Measurements from ENCODE around the gene NR2F6.
"Not testable (repeated sequence)": the region's sequence is repeated elsewhere in the genome, so short reads cannot be mapped to it uniquely, and the experiment has no call there.

NR2F6 gene

DNA sequence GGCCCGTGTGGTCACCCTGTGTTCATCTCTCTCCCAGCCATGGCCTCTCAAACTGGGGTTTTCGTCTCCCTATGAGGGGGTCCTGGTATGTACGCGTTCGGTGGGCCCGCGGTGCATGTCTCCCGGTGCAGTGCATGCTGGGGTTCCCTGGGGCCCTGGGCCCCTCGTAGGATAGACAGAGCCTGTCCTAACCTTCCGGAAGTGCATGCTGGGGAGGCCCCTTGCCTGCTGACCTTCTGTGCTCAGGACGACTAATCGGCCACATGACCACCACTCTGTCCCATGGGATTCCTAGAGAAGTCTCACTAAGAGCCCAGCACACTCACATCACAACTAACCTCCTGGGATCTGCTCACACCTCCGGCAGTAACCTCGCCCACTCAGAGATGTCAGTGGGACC is 35.4 kb downstream of the NR2F6 start:
- DNase-seq: no peak

DNA sequence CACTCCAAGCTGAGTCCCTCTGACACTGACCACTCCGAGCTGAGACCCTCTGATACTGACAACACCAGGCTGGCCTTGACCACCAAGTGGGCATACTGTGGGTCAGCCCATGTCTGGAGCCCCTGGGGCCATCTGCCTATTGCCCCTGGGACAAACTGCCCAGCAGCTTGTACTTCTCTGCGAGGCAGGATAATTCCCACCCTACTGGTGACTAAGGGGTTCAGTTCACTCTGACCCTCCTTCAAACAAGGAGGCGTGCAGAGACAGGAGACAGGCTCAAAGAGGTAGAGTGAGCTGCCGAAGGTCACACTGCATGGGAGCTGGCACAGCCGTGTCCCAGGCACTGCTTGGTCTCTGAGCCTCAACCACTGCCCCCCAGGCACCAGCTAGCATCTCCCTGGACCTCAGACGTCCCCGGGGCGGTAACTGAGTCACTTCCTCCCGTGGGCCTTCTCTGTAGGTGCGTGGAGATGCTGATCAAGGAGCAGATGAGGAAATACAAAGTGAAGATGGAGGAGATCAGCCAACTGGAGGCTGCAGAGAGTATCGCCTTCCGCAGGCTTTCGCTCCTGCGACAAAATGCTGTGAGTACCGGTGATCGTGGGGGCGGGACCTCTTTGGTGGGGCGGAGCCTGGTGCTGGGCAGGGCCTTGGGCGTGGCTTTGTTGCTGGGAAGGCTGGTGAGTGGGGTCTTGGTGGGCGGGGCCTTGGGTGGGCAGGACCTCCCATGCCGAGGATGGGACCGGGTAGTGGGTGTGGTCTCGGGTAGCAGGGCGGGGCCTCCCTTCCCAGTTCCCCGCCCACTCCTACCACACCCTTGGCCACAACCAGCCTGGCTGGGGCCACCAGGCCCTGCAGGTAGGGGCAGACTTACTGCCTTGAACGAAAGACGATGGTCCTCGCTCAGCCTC is 36.3 kb downstream of the NR2F6 start:
- DNase-seq: no peak

DNA sequence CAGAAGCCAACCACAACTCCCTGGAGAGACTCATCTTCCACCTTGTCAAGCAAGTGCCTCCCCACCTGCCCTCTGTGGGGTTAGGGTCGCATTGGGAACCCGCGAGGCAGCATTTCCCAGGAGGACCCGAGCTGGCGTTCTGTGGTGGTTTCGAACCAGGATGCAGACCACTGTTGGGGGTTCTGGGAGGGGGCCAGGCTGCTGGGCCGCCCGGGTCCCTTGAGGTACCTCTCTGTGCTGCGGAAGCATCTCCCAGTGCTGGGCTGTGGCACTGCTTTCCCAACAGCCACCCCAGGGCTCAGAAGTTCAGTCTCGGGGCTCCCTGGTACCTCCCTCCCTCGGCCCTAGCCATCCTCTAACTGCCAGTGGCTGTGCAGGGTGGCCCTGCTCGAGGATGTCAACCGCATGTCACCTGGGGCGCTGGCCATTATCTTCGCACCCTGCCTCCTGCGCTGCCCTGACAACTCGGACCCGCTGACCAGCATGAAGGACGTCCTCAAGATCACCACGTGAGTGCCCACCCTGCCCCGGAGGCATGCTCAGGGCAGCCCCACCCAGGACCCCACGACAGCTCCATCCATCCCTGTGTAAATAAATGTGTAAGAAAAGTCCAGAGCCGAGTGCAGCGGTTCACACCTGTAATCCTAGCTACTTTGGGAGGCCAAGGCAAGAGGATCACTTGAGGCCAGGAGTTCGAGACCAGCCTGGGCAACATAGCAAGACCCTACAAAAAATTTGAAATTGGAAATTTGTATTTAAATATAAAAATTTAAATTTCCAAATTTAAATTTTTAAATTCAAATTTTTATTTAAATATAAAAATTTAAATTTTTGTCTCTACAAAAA is 38.8 kb downstream of the NR2F6 start:
- no peak for DNase-seq

DNA sequence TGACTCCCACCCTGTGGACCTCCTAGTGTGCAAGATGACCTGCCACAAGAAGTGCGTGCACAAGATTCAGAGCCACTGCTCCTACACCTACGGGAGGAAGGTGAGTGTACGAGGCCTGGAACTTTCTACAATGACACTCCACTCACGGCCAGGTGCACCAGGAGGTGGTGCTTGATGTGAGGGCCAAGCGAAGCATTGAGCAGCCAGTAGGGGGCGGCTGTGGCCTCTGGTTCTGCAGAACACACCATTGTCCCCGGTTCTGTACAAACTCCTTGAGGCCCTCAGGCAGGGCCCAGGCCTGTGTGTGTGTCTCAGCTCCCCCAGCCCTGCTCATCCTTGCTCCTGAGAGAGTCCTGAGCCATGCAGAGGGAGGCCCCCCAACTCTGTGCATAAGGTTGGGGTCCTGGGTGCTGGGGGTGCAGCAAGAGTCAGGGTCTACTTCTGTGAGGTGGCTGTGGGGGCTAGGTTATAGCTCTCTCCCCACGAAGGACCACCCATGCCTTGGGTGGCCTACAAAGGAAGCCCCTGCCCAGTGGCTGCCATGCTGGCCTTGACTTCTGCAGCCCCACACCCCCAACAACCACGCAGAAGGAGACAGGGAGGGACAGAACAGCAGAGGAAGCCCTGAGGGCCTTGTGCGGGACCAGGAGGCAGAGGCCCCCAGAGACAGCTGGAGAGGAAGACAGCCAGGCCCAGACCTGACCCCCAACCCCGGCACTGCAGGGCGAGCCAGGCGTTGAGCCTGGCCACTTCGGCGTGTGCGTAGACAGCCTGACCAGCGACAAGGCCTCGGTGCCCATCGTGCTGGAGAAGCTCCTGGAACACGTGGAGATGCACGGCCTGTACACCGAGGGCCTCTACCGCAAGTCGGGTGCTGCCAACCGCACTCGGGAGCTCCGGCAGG is 40.2 kb downstream of the NR2F6 start:
- no peak for DNase-seq

DNA sequence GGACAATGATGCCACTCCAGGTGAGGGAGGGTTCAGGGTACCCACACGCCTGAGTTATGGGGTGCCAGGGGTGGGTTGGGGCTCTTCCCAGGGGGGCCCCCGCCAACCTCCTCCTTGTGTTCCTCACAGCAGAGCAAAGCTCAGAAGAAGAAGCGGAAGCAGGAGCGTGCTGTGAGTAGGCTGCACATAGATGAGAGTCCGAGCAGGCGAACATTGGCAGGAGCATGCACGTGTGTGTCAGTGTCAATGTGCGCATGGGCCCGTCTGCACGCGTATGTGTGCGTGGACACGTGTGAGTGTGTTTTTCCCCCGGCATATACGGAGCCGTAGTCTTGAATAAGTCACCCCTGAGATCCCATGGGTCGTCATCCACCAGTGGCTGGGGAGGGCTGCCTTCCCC is 43.0 kb downstream of the NR2F6 start:
- DNase-seq: no peak

DNA sequence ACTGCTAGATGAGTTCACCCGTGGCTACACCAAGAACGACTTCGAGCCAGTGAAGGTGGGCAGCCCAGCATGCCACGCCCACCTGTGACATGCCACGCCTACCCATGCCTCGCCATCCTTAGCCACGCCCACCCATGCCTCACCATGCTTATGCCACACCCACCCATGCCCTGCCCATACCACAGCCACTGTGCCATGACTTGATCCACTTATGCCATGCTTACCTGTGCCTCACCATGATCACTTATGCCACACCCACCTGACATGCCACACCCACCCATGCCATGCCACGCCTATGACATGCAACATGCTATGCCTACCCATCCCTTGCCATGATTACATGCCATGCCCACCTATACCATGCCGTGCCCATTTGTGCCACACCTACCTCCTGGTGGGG is 43.5 kb downstream of the NR2F6 start:
- DNase-seq: no peak

DNA sequence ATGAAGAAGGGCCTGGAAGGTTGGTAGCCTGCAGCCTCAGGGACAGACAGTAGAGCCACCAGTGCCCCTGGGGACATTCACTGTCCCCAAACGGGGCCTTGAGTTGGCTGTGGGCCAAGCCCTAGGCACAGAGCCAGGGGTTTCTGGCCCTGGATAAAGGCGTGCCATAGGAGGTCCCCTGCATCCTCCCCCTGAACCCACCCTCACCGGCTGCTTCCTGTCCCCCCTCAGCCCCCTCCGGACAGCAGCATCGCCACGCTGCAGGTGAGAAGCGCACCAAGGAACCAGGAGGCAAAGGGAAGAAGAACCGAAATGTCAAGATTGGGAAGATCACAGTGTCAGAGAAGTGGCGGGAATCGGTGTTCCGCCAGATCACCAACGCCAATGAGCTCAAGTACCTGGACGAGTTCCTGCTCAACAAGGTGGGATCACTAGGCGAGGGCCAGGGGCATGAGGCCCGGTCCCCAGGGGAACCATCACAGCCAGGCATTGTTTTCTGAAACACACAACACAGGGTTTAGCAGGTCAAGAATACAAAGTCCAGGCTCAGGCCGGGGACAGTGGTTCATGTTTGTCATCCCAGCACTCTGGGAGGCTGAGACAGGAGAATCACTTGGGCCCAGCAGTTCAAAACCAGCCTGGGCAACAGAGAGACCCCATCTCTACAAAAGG is 45.2 kb downstream of the NR2F6 start:
- no peak for DNase-seq

DNA sequence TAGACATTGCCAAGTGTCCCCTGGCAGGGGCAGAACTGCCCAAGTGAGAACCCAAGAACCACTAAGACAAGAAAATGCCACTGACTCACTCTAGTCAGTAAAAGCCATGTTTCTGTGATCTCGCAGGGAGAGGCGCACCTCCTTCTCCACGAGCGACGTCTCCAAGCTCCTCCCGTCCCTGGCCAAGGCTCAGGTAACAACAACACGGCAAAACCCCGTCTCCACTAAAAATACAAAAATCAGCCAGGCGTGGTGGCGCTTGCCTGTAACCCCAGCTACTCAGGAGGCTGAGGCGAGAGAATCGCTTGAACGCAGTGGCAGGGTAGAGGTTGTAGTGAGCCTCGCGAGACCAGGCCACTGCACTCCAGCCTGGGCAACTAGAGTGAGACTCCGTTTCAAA is 48.1 kb downstream of the NR2F6 start:
- no peak for DNase-seq

DNA sequence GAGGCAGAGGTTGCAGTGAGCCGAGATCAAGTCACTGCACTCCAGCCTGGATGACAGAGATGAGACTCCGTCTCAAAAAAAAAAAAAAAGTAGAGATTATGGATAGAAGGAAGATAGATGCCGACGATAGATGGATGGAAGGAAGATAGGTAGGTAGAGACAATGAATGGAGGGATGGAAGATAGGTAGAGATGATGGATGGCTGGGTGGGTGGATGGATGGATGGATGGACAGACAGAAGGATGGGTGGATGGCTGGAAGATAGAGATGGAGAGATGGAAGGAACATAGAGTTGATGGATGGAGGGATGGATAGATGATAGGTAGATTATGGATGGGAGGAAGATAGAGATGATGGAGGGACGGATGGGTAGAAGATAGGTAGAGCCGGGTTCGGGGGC is 49.1 kb downstream of the NR2F6 start:
- DNase-seq: no peak

DNA sequence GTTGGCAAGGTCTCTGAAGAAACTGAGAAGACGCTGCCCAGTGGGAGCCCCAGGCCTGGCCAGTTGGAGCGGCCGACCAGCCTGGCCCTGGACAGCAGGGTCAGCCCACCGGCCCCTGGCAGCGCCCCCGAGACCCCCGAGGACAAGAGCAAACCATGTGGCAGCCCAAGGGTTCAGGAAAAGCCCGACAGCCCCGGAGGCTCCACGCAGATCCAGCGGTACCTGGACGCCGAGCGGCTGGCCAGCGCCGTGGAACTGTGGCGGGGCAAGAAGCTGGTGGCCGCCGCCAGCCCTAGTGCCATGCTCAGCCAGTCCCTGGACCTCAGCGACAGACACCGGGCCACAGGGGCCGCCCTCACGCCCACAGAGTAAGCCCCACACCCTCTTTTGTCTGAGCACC is 50.6 kb downstream of the NR2F6 start:
- DNase-seq: no peak

DNA sequence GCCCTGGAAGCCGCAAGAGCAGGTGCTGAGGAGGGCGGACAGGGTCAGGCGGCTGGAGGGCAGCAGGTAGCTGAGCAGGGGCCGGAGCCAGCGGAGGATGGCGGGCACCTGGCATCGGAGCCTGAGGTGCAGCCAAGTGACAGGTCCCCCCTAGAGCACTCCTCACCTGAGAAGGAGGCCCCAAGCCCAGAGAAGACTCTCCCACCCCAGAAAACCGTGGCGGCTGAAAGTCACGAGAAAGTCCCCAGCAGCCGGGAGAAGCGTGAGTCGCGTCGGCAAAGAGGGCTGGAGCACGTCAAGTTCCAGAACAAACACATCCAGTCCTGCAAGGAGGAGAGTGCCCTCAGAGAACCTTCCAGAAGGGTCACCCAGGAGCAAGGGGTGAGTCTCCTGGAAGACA is 51.1 kb downstream of the NR2F6 start:
- no peak for DNase-seq

DNA sequence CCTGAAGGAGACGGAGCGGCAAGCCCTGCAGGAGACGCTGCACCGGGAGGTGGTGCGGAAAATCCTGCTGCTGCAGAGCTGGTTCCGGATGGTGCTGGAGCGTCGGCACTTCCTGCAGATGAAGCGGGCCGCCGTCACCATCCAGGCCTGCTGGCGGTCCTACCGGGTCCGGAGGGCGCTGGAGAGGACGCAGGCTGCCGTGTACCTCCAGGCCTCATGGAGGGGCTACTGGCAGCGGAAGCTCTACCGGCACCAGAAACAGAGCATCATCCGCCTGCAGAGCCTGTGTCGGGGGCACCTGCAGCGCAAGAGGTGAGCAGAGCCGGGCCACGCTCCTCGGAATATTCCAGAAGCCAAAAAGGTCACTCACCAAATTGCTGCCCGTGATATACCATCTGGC is 53.0 kb downstream of the NR2F6 start:
- DNase-seq: no peak

DNA sequence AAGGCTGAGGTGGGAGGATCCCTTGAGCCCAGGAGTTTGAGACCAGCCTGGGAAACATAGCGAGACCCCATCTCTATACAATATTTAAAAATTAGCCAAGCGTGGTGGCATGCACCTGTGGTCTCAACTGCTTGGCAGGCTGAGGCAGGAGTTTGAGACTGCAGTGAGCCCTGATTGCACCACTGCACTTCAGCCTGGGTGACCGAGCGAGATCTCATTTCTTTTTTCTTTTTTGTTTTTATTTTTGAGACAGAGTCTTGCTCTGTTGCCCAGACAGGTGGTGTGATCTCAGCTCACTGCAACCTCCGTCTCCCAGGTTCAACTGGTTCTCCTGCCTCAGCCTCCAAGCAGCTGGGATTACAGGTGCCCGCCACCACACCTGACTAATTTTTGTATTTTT is 54.0 kb downstream of the NR2F6 start:
- DNase-seq: not testable (repeated sequence)

DNA sequence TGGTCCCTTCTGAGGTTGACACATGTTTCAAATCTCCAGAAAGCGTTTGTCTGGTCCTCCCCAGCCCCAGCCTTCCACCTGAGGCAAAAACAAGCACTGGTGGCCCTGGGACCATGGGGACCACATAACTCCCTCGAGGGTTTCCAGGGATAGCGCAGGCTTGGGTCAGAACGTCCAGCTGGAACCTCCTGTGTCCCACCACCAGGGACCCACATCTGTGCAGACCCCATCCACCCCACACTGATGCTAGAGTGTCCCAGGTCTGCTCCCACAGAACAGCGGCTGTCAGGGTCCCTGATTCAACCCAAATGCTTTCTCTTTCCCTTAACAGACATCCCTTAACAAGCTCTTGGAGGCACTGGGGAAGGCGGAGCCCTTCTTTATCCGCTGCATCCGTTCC is 60.1 kb downstream of the NR2F6 start:
- DNase-seq: no peak

DNA sequence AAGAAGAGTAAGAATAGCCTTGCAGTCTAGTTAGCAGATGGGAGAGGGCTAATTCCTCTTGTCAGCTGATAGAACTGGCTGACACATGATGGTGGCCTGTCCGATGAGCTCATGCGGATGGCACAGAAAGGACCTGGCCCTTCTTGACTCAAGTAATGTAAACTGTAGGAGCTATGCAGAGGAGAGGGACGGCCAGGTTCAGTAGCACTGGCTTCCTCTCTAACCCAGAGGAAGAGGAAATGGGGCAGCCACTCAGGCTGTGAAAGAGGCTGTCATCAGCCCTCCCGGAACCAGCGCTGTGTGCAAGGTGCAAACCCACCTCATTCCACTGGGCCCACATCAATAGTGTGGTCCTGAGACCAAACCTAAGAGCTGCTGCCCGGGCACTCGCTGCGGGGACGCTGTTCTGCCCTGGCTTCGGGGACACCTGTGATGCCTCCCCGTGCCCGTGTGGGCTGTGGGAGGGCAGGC is 61.3 kb downstream of the NR2F6 start:
- DNase-seq: no peak

DNA sequence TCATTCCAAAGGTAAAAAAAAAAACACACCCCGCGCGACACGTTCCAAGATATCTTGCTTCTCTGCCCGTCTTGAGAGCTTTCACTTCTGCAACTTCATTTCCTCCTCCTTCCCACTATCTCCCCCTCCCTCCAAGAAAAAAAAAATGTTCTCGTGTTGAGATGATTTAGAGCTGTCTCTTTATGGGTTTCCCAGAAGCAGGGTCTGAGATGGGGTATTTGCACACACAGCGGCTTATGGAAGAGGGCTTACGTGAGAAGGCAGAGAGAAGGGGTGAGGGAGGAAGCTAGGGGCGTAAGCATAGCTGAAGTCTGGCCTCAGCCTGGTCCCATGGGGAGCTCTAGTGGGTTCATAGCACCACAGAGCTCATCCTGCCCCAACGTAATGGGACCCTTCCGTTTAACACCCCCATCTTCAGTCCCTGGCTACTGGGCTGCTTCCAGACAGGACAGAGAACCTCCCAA is 61.8 kb downstream of the NR2F6 start:
- DNase-seq: no peak

DNA sequence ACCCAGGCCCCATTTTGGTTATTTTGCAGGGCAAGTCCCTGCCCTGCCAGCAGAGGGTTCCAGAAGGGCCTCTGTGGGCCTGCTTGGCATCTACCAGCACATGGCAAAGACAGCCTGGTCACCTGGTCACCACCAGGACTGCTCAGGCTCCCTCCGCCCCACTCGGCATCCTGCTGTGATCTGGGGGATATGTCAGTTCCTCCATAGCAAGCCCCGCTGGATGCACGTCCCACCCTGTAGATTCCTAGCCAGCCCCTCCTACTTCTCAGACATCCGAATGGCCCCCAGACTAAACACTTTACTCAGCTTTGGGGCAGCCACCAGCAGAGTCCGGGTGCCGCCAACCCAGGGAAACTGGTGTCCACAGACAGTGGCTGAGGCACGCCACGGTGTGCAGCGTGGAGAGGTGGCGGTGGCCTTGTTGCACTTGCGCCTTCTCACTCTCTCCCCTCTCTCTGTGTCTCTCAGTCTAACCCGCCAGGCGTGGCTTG is 62.4 kb downstream of the NR2F6 start:
- DNase-seq: no peak
